Prostate gland (tissue), 2 donors: Measurements from ENCODE around the gene CCDC86. TPM values are rescaled to one million over a fixed set of nuclear protein-coding genes. Genes with fewer than 3 reads are reported as not detected.

Experiments used
- DNase-seq: peaks from one replicate; pipeline ENCODE4 v3.0.0-alpha.2; 2019; ENCODE audit warnings: low spot score
- H3K27ac ChIP-seq, 2 donors: fragments of 200-600 bp; sonication (generic); 2 replicates each; pipeline ENCODE4 v1.5.1; 2017 to 2019
- H3K27me3 ChIP-seq: fragments of 200-600 bp; sonication (generic); replicated peaks from 2 replicates; pipeline ENCODE4 v1.5.1; 2019; ENCODE audit not compliant: insufficient read depth
- H3K36me3 ChIP-seq, 2 donors: fragments of 200-600 bp; sonication (generic); 1 replicate in 1 of 2; 2 replicates in 1 of 2; pipeline versions ENCODE4 v1.5.1 to v1.8.1; 2017 to 2019
- H3K4me1 ChIP-seq: fragments of 200-600 bp; sonication (generic); replicated peaks from 2 replicates; pipeline ENCODE4 v1.5.1; 2019
- H3K4me3 ChIP-seq, 2 donors: fragments of 200-600 bp; sonication (generic); 2 replicates each; pipeline ENCODE4 v1.5.1; 2017 to 2019
- H3K9me3 ChIP-seq: fragments of 200-600 bp; sonication (generic); 2 replicates; pipeline ENCODE4 v1.5.1; 2017
- POLR2A ChIP-seq: fragments of 450-650 bp; IDR thresholded peaks from one replicate; pipeline ENCODE4 v1.6.1; 2016; ENCODE audit warnings: antibody characterized with exemption, mild to moderate bottlenecking
- POLR2AphosphoS5 ChIP-seq: sonication (generic); formaldehyde crosslinking; IDR thresholded peaks from one replicate; pipeline ENCODE4 v1.6.1; 2017; ENCODE audit warnings: antibody characterized with exemption
- WGBS: methylation state at CpG from one replicate; pipeline ENCODE4 v1.1.5; 2018; 5-methylcytosine and 5-hydroxymethylcytosine counted together
- intact Hi-C: fragments of 100-400 bp; cut with DNase I; formaldehyde crosslinking; loops from one replicate; pipeline ENCODE4 v1.14.2; 2022
- total RNA-seq, 2 donors: library from RNA; depleted of rRNA; stranded (reverse); fragments of >200 nt; gene quantifications; one replicate each; pipeline ENCODE4 v1.1.0, GENCODE V29; 2016
- TF ChIP-seq, protein P1 (sequence below), 4 experiments: fragments of 200-600 bp in 2 of 4; fragments of 450-650 bp in 2 of 4; sonication (generic) in 2 of 4; IDR thresholded peaks; 1 replicate in 3 of 4; 2 replicates in 1 of 4; pipeline ENCODE4 v1.5.1; 2016 to 2019; ENCODE audit warnings: antibody characterized with exemption in 4 of 4, mild to moderate bottlenecking in 2 of 4, moderate library complexity in 2 of 4

The CCDC86 gene
- total RNA-seq, 2 donors from 2014 or later, result 48.7 to 56.7 TPM

DNA sequence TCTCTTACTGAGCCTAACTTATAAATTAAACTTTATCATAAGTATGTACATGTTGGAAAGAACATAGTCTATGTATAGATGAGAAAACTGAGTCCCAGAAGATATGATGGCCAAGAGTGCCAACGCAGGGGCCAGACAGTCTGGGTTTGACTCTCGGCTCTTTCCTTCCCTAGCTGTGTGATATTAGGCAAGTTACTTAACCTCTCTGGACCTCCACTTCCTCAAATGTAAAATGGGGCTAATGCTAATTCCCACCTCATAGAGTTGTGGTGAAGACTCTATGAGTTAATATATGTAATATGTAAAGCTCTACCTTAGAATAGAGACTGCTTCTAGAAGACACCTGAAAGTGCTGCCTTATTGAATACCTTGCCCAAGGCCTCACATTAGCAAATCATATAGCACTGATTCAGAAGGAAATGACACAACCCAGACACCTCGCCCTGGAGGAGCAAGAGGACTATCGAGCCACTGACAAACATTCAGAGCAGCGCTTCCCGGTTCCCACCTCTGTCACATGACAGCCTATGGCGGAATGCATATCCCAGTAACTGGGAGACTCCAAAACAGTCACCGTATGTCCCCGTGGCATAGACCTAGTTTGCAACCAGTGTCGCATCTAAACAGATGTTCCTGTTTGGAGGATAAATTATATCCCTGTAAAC is 11.3 kb upstream of the CCDC86 start:
- intact Hi-C loops, result loop anchor here (1.0 kb wide), 1 partner anchor 69 kb away; no protein-coding TSS in a partner anchor
- no peaks in the 10 kb centered on the region for H3K36me3 ChIP-seq
- H3K4me3 ChIP-seq, result no peak overlapping the region
- 37% methylated on average over 10 of the region's 10 CpGs for WGBS
- H3K27ac ChIP-seq, result no peak overlapping the region
- TF ChIP-seq POLR2A (no peak), POLR2AphosphoS5 (no peak)
- TF ChIP-seq, protein P1, sequence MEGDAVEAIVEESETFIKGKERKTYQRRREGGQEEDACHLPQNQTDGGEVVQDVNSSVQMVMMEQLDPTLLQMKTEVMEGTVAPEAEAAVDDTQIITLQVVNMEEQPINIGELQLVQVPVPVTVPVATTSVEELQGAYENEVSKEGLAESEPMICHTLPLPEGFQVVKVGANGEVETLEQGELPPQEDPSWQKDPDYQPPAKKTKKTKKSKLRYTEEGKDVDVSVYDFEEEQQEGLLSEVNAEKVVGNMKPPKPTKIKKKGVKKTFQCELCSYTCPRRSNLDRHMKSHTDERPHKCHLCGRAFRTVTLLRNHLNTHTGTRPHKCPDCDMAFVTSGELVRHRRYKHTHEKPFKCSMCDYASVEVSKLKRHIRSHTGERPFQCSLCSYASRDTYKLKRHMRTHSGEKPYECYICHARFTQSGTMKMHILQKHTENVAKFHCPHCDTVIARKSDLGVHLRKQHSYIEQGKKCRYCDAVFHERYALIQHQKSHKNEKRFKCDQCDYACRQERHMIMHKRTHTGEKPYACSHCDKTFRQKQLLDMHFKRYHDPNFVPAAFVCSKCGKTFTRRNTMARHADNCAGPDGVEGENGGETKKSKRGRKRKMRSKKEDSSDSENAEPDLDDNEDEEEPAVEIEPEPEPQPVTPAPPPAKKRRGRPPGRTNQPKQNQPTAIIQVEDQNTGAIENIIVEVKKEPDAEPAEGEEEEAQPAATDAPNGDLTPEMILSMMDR (IDR thresholded peaks at IDR 0.05), result no peak
- H3K4me1 ChIP-seq, result no peaks in the 10 kb centered on the region
- no peak for DNase-seq
- no peaks in the 10 kb centered on the region for H3K27me3 ChIP-seq
- no peaks in the 10 kb centered on the region for H3K9me3 ChIP-seq

DNA sequence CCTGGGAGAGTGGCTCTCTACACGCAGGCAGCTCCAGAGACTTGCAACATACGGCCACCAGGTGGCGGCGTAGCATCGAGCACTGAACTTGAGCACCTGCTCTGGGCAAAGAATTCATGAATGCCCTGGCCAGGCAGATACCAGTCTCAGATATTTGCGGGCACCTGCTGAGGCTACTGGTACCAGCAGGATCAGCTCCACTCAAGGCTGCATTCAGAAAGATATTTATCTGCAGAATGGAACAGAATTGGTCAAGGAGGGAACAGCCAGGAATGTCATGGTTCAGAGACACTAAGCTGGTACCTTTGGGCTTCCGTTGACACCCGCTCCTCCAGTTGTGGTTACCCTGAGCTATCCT is 10.8 kb upstream of the CCDC86 start:
- intact Hi-C loops, result loop anchor here (1.0 kb wide), 1 partner anchor 68 kb away; no protein-coding TSS in a partner anchor
- Histone ChIP-seq H3K4me3 (no peak overlapping the region), H3K36me3 (no peaks in the 10 kb centered on the region), H3K9me3 (no peaks in the 10 kb centered on the region), H3K4me1 (no peaks in the 10 kb centered on the region), H3K27me3 (no peaks in the 10 kb centered on the region), H3K27ac (no peak overlapping the region)
- TF ChIP-seq POLR2A (no peak), POLR2AphosphoS5 (peak; percentile 68)
- TF ChIP-seq, protein P1 (IDR thresholded peaks at IDR 0.05), result peak; percentile 67 to 96 (median 94)
- peak; percentile 86 for DNase-seq
- 23% methylated on average over 8 of the region's 8 CpGs for WGBS

DNA sequence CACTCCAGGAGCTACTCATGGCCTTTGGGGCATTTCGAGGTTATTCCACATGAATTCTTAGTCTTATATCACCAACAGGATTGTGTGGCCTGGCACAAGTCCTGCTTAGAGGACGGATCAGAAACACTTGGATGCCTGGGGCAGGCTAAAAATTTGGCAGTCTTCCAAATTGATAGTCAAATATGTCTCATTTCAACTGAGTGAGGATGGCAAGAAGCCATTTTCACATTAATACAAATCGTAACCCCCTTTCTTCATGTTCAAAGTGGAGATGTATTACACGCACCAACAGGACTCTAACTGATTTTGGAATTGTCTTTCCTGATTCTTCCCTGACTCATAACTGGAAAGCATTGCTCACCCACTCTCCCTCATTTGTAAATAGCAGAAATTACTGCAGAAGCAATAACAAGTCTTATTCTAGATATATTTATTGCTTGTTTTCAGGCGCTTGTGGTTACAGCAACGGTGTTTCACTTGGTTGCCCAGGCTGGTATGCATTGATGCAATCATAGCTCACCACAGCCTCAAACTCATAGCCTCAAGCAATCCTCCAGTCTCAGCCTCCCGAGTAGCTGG is 10.3 kb upstream of the CCDC86 start:
- WGBS, result 40% methylated on average over 7 of the region's 7 CpGs
- H3K4me1 ChIP-seq, result no peaks in the 10 kb centered on the region
- intact Hi-C loops, result loop anchor here (1.0 kb wide), 1 partner anchor 68 kb away; no protein-coding TSS in a partner anchor

DNA sequence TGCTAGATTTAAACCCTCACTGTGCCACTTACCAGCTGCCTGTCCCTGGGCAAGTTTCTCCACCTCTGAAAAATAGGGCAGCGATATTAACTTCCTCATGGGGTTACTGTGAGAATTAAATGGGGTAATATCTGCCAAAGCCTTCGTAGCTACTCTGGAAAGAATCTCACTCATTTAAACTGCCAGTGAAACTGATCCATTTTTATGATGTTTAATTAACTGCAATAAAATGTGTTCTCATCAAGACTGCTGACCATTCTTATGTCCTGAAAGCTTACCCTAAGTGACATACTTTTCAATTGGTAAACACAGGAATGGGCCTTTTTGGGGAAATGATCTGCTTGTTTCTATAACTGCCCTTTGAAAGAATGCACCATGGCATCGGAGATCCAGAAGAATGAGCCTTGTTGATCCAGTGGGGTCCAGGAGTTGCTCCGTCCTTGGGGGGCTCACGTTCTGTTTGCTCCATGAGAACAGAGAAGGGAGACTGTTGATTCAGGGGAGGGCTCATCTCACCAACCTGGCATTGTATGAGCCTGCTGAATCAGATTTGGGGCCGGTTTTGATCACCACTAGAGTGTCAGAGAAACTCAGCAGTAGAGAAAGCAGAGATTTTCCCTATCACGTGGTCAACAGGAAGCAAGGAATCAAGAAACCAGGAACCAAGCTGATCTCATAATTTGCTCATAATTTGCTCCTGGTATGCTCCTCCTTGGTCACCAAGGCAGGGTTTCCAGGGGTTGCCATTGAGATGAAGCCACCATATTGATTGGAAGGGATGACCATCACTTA is 7.0 kb upstream of the CCDC86 start:
- intact Hi-C loops, result loop anchor here (5.0 kb wide), 1 partner anchor 292 kb away; no protein-coding TSS in a partner anchor
- WGBS, result 27% methylated on average over 7 of the region's 7 CpGs
- no peaks in the 10 kb centered on the region for H3K36me3 ChIP-seq
- H3K9me3 ChIP-seq, result no peaks in the 10 kb centered on the region
- H3K4me3 ChIP-seq, result no peak overlapping the region
- H3K27me3 ChIP-seq, result no peaks in the 10 kb centered on the region
- peak overlapping the region; percentile 82 to 83 for H3K27ac ChIP-seq
- TF ChIP-seq, protein P1 (IDR thresholded peaks at IDR 0.05), result no peak
- TF ChIP-seq POLR2AphosphoS5 (peak; percentile 59), POLR2A (no peak)
- no peaks in the 10 kb centered on the region for H3K4me1 ChIP-seq
- peak; percentile 75 for DNase-seq

More for the DNA sequence above, 10.3 kb upstream of the CCDC86 start:
- no peak overlapping the region for H3K27ac ChIP-seq
- no peaks in the 10 kb centered on the region for H3K36me3 ChIP-seq
- TF ChIP-seq, protein P1 (IDR thresholded peaks at IDR 0.05), result no peak
- TF ChIP-seq POLR2AphosphoS5 (no peak), POLR2A (no peak)
- no peaks in the 10 kb centered on the region for H3K9me3 ChIP-seq
- no peaks in the 10 kb centered on the region for H3K27me3 ChIP-seq
- DNase-seq, result no peak
- H3K4me3 ChIP-seq, result no peak overlapping the region
